HG02981 (cell line): ENCODE measurements around the gene SDS.
"Not testable (repeated sequence)": the region's sequence is repeated elsewhere in the genome, so short reads cannot be mapped to it uniquely, and the experiment has no call there.

Experiments
- ATAC-seq: cut with Tn5 transposase; IDR thresholded peaks from one replicate; pipeline ENCODE4 v1.9.1; 2021; ENCODE audit warnings: mild to moderate bottlenecking, moderate library complexity; ENCODE audit not compliant: unreplicated experiment

The SDS gene

DNA sequence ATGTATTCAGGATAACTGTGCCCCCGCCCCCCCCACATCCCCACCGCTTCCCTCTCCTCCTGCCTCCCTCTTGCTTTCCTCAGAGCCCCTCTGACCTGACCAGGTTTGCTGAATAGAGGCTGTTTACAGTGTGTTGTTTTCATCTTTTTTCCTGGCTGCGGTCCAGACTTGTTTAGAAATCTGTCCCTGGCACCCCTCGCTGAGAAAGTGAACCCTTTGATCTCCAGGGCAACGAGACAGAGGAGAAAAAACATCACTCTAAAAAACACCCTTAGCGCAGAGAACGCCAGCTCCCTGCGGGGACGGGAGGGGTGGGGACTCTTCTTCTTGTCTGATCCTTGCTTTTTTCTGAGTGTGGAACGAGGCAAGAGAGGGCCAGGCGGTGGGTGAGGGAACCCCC lies 22.5 kb downstream of the SDS start:
- ATAC-seq: no peak

GRCh38 chr12:113378291-113378690 lies 25.4 kb downstream of the SDS start:
- no peak for ATAC-seq

DNA sequence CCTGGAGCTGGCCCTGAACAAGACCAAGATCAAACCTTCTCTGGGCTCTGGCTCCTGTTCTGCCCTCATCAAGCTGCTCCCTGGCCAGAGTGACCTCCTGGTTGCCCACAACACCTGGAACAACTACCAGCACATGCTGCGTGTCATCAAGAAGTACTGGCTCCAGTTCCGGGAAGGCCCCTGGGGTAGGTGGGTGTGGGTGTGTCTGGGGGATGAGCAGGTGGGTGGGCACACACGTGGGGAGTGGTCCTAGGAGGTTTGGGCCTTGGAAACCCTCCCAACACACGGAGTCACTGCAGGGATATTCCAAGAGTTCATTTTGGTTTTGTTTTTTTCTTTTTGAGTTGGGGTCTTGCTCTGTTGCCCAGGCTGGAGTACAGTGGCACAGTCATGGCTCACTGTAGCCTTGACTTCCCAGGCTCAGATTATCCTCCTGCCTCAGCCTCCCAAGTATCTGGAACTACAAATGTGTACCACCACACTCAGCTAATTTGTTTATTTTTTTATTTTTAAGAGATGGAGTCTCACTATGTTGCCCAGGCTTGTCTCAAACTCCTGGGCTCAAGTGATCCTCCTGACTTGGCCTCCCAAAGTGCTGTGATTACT lies 28.8 kb downstream of the SDS start:
- no peak for ATAC-seq

- no peak for ATAC-seq
Measured at GRCh38 chr12:113373969-113374368, 29.7 kb downstream of the SDS start.

DNA sequence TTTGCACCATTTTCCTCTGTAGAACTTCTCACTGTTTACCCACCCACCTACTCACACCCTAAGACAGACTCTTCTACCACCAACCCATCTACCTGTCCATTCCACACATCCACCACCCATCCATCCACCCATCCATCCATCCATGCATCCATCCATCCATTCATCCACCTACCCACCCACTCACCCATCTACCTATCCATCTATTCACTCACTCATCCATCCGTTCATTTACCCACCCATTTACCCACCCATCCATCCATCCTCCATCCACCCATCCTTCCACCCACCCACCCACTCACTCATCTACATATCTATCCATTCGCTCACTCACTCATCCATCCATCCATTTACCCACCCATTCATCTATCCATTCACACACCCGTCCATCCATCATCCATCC lies 30.2 kb downstream of the SDS start:
- ATAC-seq: no peak

GRCh38 chr12:113372371-113372770 lies 31.3 kb downstream of the SDS start:
- no peak for ATAC-seq

DNA sequence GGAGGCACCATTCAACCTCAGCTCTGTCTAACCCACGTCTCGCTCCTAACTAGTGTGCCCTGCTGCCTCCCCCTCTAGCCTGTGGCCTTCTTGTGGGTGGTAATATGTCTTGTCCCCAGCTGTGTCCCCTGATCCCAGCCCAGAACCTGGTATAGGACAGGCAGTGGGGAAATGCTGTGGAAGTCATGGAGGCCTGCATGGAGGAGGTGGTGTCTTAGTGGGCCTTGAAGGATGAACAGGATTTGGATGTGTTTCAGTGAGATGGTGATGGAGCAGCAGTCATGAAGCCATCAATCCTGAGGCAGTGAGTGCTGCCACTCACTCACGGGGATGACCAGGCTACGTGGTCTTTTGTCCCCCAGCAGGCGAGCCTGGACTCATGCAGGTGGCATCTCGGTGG lies 31.9 kb downstream of the SDS start:
- no peak for ATAC-seq

DNA sequence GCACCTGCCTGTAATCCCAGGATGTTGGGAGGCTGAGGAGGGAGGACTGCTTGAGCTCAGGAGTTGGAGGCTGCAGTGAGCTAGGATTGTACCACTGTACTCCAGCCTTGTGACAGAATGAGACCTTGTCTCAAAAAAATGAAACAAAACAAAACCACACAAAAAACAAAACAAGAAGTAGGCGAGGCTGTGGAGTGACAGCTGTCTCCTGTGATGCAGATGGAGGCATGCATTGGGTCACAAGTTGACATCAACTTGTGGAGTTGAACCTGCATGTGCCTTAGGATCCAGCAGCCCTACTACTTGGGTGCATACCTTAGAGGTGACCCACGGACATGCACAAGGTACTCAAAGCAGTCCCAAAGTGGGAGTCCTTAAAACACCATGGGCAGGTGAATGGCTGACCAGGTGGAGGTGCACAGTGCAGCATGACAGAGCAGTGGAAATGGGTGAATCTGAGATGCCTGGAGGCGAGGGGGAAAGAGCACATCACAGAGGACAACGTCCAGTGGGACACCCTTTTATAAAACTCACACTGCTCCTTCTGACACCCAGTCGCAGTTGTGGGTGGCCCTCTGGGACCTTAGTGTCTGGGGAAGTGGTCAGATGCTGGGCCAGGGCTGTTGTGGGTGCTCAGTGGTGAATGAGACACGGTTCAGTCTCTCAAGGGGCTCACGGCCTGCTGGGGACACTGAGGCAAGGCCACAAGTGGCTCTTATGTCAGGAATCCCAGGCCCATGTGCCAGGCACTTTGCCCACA lies 32.6 kb downstream of the SDS start:
- no peak for ATAC-seq

- ATAC-seq: no peak
Measured at GRCh38 chr12:113369391-113369985, 34.2 kb downstream of the SDS start.

DNA sequence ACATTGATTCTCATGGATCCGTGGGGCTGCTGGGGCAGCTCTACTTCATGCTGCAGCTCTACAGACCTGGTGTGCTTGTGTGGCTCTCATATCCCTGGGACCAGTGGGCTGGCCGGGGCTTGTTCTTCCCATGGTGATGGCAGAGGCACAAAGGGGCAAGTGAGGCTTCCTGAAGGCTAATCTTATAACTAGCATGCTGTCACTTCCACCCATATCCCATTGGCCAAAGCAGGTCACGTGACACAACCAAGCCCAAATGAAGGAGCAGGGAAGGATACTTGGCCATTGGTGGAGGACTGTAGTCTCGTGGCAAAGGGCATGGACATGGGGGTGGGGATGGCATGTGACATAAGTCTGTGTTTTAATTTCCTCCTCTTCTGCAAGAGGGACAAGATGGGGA lies 35.4 kb downstream of the SDS start:
- no peak for ATAC-seq

DNA sequence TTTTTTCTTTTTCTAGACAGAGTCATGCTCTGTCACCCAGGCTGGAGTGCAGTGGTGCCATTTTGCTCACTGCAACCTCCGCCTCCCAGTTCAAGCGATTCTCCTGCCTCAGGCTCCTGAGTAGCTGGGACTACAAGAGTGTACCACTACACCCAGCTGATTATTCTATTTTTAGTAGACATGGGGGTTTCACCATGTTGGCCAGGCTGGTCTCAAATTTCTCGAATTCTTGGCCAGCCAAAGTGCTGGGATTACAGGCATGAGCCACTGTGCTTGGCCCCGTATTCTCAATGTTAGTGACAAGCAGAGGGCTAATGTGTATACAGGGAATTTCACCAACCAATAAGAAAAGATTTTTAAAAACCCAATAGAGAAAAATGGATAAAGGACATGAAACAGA lies 36.9 kb downstream of the SDS start:
- ATAC-seq: no peak

GRCh38 chr12:113365639-113366395 lies 37.9 kb downstream of the SDS start:
- ATAC-seq: no peak

- ATAC-seq: no peak
Measured at GRCh38 chr12:113364698-113365097, 39.0 kb downstream of the SDS start.

- no peak for ATAC-seq
Measured at GRCh38 chr12:113361574-113362370, 41.9 kb downstream of the SDS start.

DNA sequence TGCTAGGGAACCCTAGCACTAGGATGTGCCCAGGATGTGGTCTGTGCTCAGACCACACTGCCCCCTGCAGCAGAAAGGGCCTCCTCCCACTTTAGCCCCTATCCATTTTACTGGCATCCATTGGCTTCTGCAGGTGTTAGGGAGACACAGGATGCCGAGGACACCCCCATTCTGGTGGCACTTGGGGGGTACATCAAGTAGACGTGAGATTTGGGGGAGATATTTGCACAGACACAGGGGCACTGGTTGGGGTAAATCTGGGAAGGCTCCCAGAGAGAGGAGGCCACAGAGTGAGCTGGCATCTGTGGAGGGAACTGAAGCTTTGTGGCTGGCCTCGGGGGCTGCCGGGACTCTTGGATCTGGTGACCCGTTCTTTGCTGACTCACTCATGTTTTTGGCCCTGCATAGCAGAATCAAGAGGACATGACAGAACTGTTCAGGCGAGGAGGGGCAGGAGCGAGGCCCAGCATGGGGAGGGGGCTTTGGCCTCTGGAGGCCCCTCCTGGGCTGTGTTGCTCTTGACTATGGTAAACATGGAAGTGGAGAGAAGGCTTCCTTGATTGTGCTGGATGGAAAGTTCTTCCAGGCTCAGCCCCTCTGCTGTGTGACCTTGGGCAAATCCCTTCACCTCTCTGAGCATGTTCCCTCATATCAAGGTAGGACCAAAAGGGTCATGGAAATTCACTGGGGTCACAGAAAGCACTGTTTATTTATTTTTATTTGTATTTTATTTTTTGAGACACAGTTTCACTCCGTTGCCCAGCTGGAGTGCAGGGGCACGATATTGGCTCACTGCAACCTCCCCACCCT lies 43.5 kb downstream of the SDS start:
- ATAC-seq: no peak

GRCh38 chr12:113359133-113359938 lies 44.4 kb downstream of the SDS start:
- no peak for ATAC-seq

DNA sequence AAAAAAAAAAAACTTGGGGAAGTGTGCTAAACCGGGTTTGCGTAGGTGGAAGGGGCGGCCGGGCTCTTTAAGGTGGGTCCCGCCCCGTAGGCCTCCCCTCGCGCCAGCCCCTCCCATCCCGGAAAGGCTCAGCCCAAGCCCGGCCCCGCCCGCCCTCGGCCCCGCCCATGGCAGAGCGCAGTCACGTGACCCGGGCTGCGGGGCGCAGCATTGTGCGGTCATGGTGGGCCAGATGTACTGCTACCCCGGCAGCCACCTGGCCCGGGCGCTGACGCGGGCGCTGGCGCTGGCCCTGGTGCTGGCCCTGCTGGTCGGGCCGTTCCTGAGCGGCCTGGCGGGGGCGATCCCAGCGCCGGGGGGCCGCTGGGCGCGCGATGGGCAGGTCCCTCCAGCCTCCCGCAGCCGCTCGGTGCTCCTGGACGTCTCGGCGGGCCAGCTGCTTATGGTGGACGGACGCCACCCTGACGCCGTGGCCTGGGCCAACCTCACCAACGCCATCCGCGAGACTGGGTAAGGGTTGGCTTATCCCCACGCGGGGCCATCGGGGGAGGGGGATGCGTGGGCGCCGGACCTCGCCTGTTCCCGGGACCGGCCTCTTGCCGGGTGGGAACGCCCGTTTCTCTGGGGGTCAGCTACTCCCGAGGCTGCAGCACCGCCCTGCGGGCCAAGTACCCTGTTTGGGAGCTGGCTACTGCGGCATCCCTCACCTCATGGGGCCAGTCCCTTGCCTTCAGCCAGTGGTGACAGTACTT lies 45.1 kb downstream of the SDS start, which contains the start of gene PLBD2:
TSS of gene PLBD2 (plus strand) at position 207 of the 752 bp plus-strand sequence. CDS start at position 221, 14 bp downstream.
- peak; percentile 92 for ATAC-seq

DNA sequence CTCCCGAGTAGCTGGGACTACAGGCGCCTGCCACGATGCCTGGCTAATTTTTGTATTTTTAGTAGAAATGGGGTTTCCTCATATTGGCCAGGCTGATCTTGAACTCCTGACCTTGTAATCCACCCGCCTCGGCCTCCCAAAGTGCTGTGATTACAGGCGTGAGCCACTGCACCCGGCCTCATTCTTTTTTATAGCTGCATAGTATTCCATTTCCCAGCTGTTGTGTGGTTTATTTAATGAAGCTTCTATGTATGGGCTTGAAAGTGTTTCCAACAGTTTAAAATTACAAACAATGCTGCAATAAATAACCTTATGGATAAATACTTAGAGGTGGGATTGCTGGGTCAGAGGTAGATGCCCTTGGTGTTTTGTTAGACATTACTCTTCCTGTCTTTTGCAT lies 49.5 kb downstream of the SDS start:
- not testable (repeated sequence) for ATAC-seq
